ENCODE results near the gene NR5A2. TPM values are rescaled to one million over a fixed set of nuclear protein-coding genes. Genes with fewer than 3 reads are reported as not detected.

NR5A2 gene
- total RNA-seq, 1 donor: not detected

GRCh38 chr1:200191993-200192392 is 164.5 kb downstream of the NR5A2 start:
- H3K4me3 ChIP-seq (ENCODE audit: low read depth, low read length): no peak overlapping the region
- no peak for DNase-seq (ENCODE audit: low read depth)
- no peak for TF ChIP-seq CTCF (IDR thresholded peaks at IDR 0.05; ENCODE audit: insufficient read depth, low read depth, low read length)

GRCh38 chr1:200194477-200194876 is 167.0 kb downstream of the NR5A2 start:
- no peak for DNase-seq (ENCODE audit: low read depth)
- H3K4me3 ChIP-seq (ENCODE audit: low read depth, low read length): no peak overlapping the region
- TF ChIP-seq CTCF (IDR thresholded peaks at IDR 0.05; ENCODE audit: insufficient read depth, low read depth, low read length): no peak

DNA sequence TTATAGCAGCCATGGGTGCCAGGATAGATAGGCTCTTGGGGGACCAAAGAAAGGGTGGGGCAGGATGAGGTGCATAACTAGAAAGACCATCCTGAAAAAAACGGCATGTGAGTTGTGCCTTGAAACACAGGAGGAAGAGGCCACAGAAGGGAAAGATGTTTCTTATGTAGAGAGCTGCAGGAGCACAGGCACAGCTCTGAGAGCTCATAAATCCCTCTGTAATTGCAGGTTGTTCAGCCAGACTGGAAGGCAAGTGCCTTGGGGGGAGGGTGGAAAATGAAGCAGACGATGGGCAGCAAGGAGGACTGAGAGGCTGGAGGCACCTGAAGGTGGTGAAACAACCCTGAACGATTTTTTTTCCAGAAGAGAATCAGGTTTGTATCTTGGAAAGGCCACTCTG is 170.7 kb downstream of the NR5A2 start:
- H3K4me3 ChIP-seq (ENCODE audit: low read depth, low read length): no peak overlapping the region
- no peak for TF ChIP-seq CTCF (IDR thresholded peaks at IDR 0.05; ENCODE audit: insufficient read depth, low read depth, low read length)
- DNase-seq (ENCODE audit: low read depth): no peak

DNA sequence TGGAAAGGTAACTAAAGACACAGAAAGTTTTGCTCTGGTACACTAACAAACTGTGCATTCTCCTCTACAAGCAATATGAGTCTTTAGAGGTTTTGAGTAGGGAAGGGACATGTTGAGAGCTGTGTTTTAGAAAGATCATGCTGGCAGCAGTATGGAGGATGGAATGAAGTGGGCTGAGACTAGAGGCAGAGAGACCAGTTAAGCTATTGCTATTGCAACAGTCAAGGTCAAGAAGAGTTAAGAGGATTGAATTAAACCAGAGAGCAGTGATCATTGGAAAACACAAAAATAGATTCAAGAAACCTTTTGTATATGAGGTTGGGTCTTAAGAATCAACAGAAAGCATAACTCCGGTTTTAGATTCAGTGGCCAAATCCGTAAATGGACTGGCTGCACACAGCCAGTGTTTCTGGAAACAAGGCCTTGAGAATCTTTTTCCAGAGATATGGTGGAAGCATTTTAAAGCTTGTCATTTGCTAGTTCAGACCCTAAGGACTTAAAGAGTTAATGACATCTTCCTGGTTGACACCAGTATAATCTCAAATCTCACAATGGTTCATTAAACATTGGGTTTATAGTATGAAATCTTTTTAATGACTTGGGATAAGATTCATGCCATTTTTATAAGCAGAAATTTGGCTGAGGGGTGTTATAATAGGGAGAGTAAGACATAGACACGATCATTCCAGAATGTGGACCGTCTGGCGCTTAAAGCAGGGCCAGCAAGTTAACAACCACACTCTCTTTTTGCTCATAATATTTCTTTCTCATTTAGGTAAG is 177.9 kb downstream of the NR5A2 start:
- no peak for DNase-seq (ENCODE audit: low read depth)
- no peak overlapping the region for H3K4me3 ChIP-seq (ENCODE audit: low read depth, low read length)
- TF ChIP-seq CTCF (IDR thresholded peaks at IDR 0.05; ENCODE audit: insufficient read depth, low read depth, low read length): no peak

GRCh38 chr1:200206340-200206739 is 178.8 kb downstream of the NR5A2 start:
- H3K4me3 ChIP-seq (ENCODE audit: low read depth, low read length): no peak overlapping the region
- no peak for TF ChIP-seq CTCF (IDR thresholded peaks at IDR 0.05; ENCODE audit: insufficient read depth, low read depth, low read length)
- no peak for DNase-seq (ENCODE audit: low read depth)

DNA sequence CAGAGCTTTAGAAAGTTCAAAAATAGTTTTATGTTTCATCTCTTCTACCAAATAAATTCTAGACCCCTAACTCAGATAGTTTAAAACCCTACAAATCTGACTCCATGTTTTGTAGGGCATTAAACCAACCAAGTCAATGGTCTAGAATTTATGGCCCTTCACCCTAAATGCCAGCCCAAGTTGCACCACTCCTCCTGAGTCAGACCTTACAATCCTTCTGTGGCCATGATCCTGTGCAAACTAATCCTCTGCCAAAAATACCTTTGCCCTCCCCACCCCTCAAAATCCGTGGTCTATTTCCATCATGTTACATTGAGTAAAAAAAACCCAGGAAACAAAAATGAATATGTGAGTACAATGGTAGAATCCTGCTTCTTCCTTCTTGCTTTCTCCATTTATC is 179.3 kb downstream of the NR5A2 start:
- no peak overlapping the region for H3K4me3 ChIP-seq (ENCODE audit: low read depth, low read length)
- DNase-seq (ENCODE audit: low read depth): no peak
- no peak for TF ChIP-seq CTCF (IDR thresholded peaks at IDR 0.05; ENCODE audit: insufficient read depth, low read depth, low read length)

DNA sequence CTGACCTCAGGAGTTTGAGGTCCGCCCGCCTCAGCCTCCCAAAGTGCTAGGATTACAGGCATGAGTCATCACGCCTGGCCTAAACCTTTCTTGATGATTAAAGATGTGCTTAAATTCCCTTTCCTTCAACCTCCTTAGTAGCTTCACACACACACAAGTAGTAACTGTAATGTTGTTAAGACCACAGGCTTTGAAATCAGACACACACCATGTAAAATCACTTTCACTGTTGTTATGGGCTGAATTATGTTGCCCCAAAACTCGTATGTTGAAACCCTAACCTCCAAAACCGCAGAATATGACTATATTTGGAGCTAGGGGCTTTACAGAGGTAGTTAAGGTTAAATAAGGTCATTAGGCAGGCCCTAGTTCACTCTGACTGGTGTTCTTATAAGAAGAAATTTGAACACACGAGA is 180.2 kb downstream of the NR5A2 start:
- no peak for TF ChIP-seq CTCF (IDR thresholded peaks at IDR 0.05; ENCODE audit: insufficient read depth, low read depth, low read length)
- peak; percentile 10 for DNase-seq (ENCODE audit: low read depth)
- H3K4me3 ChIP-seq (ENCODE audit: low read depth, low read length): no peak overlapping the region

Measured in fibroblast of villous mesenchyme (primary cell).